IMR-90 (cell line): ENCODE data around the gene FMN1. TPM values are rescaled to one million over a fixed set of nuclear protein-coding genes. Genes with fewer than 3 reads are reported as not detected.

Source experiments
- ATAC-seq: fragments of 200-7000 bp; cut with Tn5 transposase; 2 replicates; pipeline ENCODE4 v1.9.1; 2020; ENCODE audit warnings: low read depth, mild to moderate bottlenecking, moderate library complexity
- BruUV-seq: library from RNA; stranded (reverse); fragments of 400-500 nt; replicated peaks from 2 replicates; lab custom pipeline; 2021; lab: Mats Ljungman, UMichigan
- CTCF ChIA-PET: fragments of 300-600 bp; formaldehyde crosslinking; extraction: SDS; loops from one replicate; lab custom pipeline; 2021; ENCODE audit warnings: antibody characterized with exemption; lab: Yijun Ruan, JAX
- POLR2A ChIA-PET: fragments of 300-600 bp; sonication (Branson Sonifier 250); formaldehyde crosslinking; loops from one replicate; lab custom pipeline; 2022; ENCODE audit warnings: antibody characterized with exemption; ENCODE audit not compliant: unreplicated experiment; lab: Charles Lee
- DNase-seq: peaks from one replicate; pipeline ENCODE4 v3.0.0; 2013
- H2AFZ ChIP-seq: replicated peaks from 2 replicates; pipeline ENCODE3; 2013; ENCODE audit warnings: low read length, mild to moderate bottlenecking; ENCODE audit not compliant: poor library complexity
- H2AK5ac ChIP-seq: 2 replicates; pipeline ENCODE4 v1.6.1; 2013; ENCODE audit warnings: low read depth, low read length, inconsistent platforms
- H2AK9ac ChIP-seq: replicated peaks from 2 replicates; pipeline ENCODE3; 2013; ENCODE audit warnings: mild to moderate bottlenecking, low read depth, low read length, moderate library complexity; ENCODE audit not compliant: poor library complexity
- H2BK120ac ChIP-seq: 2 replicates; pipeline ENCODE4 v1.6.1; 2013; ENCODE audit warnings: low read depth, low read length, inconsistent platforms
- H2BK15ac ChIP-seq: 3 replicates; pipeline ENCODE4 v1.6.1; 2013; ENCODE audit warnings: low read depth, low read length, inconsistent platforms
- H2BK20ac ChIP-seq: 2 replicates; pipeline ENCODE4 v1.6.1; 2013; ENCODE audit warnings: low read depth, mild to moderate bottlenecking, inconsistent platforms, low read length, moderate library complexity
- H2BK5ac ChIP-seq: 2 replicates; pipeline ENCODE4 v1.6.1; 2013; ENCODE audit warnings: mild to moderate bottlenecking, low read depth, low read length, inconsistent platforms; ENCODE audit not compliant: poor library complexity, severe bottlenecking
- H3K14ac ChIP-seq: replicated peaks from 2 replicates; pipeline ENCODE4 v1.6.1; 2013; ENCODE audit warnings: low read depth, low read length, inconsistent platforms
- H3K18ac ChIP-seq: 2 replicates; pipeline ENCODE4 v1.6.1; 2013; ENCODE audit warnings: low read depth, low read length, control low read depth
- H3K23ac ChIP-seq: 2 replicates; pipeline ENCODE4 v1.6.1; 2013; ENCODE audit warnings: low read depth, low read length, inconsistent platforms
- H3K27ac ChIP-seq: 2 replicates; pipeline ENCODE4 v1.5.1; 2013; ENCODE audit warnings: mild to moderate bottlenecking, control low read depth, low read length; ENCODE audit not compliant: insufficient read depth
- H3K27me3 ChIP-seq: 2 replicates; pipeline ENCODE4 v1.6.1; 2013; ENCODE audit warnings: low read length; ENCODE audit not compliant: control insufficient read depth, insufficient read depth
- H3K36me3 ChIP-seq: 2 replicates; pipeline ENCODE4 v1.6.1; 2013; ENCODE audit warnings: low read length, mixed read lengths; ENCODE audit not compliant: control insufficient read depth, insufficient read depth
- H3K4ac ChIP-seq: 2 replicates; pipeline ENCODE4 v1.6.1; 2013; ENCODE audit warnings: low read depth, low read length, inconsistent platforms
- H3K4me1 ChIP-seq: 2 replicates; pipeline ENCODE4 v1.6.1; 2013; ENCODE audit warnings: low read length, mixed read lengths; ENCODE audit not compliant: control insufficient read depth, insufficient read depth
- H3K4me2 ChIP-seq: 2 replicates; pipeline ENCODE4 v1.6.1; 2013; ENCODE audit warnings: low read depth, mild to moderate bottlenecking, control low read depth, low read length, moderate library complexity
- H3K4me3 ChIP-seq: 2 replicates; pipeline ENCODE4 v1.5.1; 2013; ENCODE audit warnings: low read depth, mild to moderate bottlenecking, control low read depth, low read length, moderate library complexity; ENCODE audit not compliant: insufficient read depth
- H3K56ac ChIP-seq: 2 replicates; pipeline ENCODE4 v1.6.1; 2013; ENCODE audit warnings: low read length, inconsistent platforms; ENCODE audit not compliant: insufficient read depth; ENCODE audit errors: extremely low read depth
- H3K79me1 ChIP-seq, 2 experiments: 2 replicates each; pipeline ENCODE4 v1.6.1; 2013; ENCODE audit warnings: low read length in 2 of 2, inconsistent platforms in 1 of 2, low read depth in 1 of 2
- H3K9ac ChIP-seq: 2 replicates; pipeline ENCODE4 v1.6.1; 2013; ENCODE audit warnings: low read depth, low read length, control low read depth
- H3K9me1 ChIP-seq: 2 replicates; pipeline ENCODE4 v1.6.1; 2013; ENCODE audit warnings: low read length, inconsistent platforms; ENCODE audit not compliant: insufficient read depth
- H3K9me3 ChIP-seq: 2 replicates; pipeline ENCODE4 v1.6.1; 2013; ENCODE audit warnings: low read length; ENCODE audit not compliant: control insufficient read depth, insufficient read depth
- H4K20me1 ChIP-seq: 2 replicates; pipeline ENCODE4 v1.6.1; 2013; ENCODE audit warnings: low read length, inconsistent platforms; ENCODE audit not compliant: insufficient read depth
- H4K5ac ChIP-seq: 2 replicates; pipeline ENCODE4 v1.6.1; 2013; ENCODE audit warnings: mild to moderate bottlenecking, low read depth, low read length, control low read depth
- H4K8ac ChIP-seq, 2 experiments: 2 replicates each; pipeline ENCODE4 v1.6.1; 2013; ENCODE audit warnings: low read depth in 2 of 2, low read length in 2 of 2, control low read depth in 1 of 2, inconsistent platforms in 1 of 2
- H4K91ac ChIP-seq: 2 replicates; pipeline ENCODE4 v1.6.1; 2013; ENCODE audit warnings: low read depth, low read length, inconsistent platforms; ENCODE audit not compliant: insufficient read depth
- BHLHE40 ChIP-seq: fragments of 150-350 bp; IDR thresholded peaks from 2 replicates; pipeline ENCODE4 v1.6.1; 2016; ENCODE audit warnings: mild to moderate bottlenecking, low read depth, low read length
- CEBPB ChIP-seq: IDR thresholded peaks from 2 replicates; pipeline ENCODE4 v1.6.1; 2012; ENCODE audit warnings: low read depth, low read length, improper control_type of control experiment
- CHD1 ChIP-seq: IDR thresholded peaks from 2 replicates; pipeline ENCODE4 v1.6.1; 2012; ENCODE audit warnings: low read depth, low read length, improper control_type of control experiment
- FOS ChIP-seq: fragments of 150-350 bp; IDR thresholded peaks from 2 replicates; pipeline ENCODE4 v1.6.1; 2016; ENCODE audit warnings: low read depth, low read length
- MAFK ChIP-seq: IDR thresholded peaks from 2 replicates; pipeline ENCODE4 v1.6.1; 2012; ENCODE audit warnings: low read depth, low read length, improper control_type of control experiment
- MAZ ChIP-seq: IDR thresholded peaks from 2 replicates; pipeline ENCODE4 v1.6.1; 2012; ENCODE audit warnings: low read depth, mild to moderate bottlenecking, low read length, improper control_type of control experiment, moderate library complexity, borderline replicate concordance
- MXI1 ChIP-seq: IDR thresholded peaks from 2 replicates; pipeline ENCODE4 v1.6.1; 2012; ENCODE audit warnings: low read depth, mild to moderate bottlenecking, low read length, moderate library complexity, borderline replicate concordance
- NFE2L2 ChIP-seq: fragments of 150-350 bp; IDR thresholded peaks from 2 replicates; pipeline ENCODE4 v1.6.1; 2016; ENCODE audit warnings: low read depth, mild to moderate bottlenecking, low read length
- POLR2A ChIP-seq: IDR thresholded peaks from 2 replicates; pipeline ENCODE4 v1.6.1; 2012; ENCODE audit warnings: mild to moderate bottlenecking, low read depth, low read length
- RAD21 ChIP-seq: IDR thresholded peaks from 2 replicates; pipeline ENCODE4 v1.6.1; 2012; ENCODE audit warnings: low read length, improper control_type of control experiment
- RCOR1 ChIP-seq: IDR thresholded peaks from 2 replicates; pipeline ENCODE4 v1.6.1; 2012; ENCODE audit warnings: mild to moderate bottlenecking, low read length, improper control_type of control experiment; ENCODE audit not compliant: insufficient replicate concordance
- RFX5 ChIP-seq: IDR thresholded peaks from 2 replicates; pipeline ENCODE4 v1.8.0; 2012; ENCODE audit warnings: low read depth, mild to moderate bottlenecking, low read length, moderate library complexity
- SMC3 ChIP-seq: fragments of 150-350 bp; IDR thresholded peaks from 2 replicates; pipeline ENCODE4 v1.6.1; 2016; ENCODE audit warnings: low read depth, mild to moderate bottlenecking, antibody characterized with exemption, low read length, moderate library complexity
- WGBS, 2 experiments: methylation state at CpG; one replicate each; pipeline versions ENCODE4 v1.1.5 to v1.1.7; 2013; ENCODE audit warnings: missing lambda C conversion rate in 2 of 2; ENCODE audit not compliant: insufficient read length in 1 of 2; ENCODE audit errors: extremely low coverage in 2 of 2; 5-methylcytosine and 5-hydroxymethylcytosine counted together
- dilution Hi-C: fragments of 300-500 bp; cut with HindIII; formaldehyde crosslinking; loops from one replicate; pipeline ENCODE4 v1.14.3; 2018; ENCODE audit warnings: low sequenced_read_pairs; ENCODE audit not compliant: unreplicated experiment
- in situ Hi-C: fragments of 300-500 bp; cut with MboI; formaldehyde crosslinking; loops from 3 replicates; pipeline ENCODE4 v1.14.3; 2019; ENCODE audit warnings: low sequenced_read_pairs, inconsistent platforms, mixed read lengths
- intact Hi-C: fragments of 100-400 bp; cut with micrococcal nuclease; formaldehyde crosslinking; loops from 2 replicates; pipeline ENCODE4 v1.10.0; 2022
- polyA plus RNA-seq, 3 experiments: library from polyadenylated mRNA; depleted of rRNA; stranded (reverse); fragments of >200 nt; gene quantifications; 2 replicates each; pipeline ENCODE4 v1.2.3, GENCODE V29; 2012; ENCODE audit warnings: low replicate concordance in 1 of 3
- total RNA-seq: library from RNA; depleted of rRNA; stranded (reverse); fragments of >200 nt; gene quantifications from 2 replicates; pipeline ENCODE4 v1.2.3, GENCODE V29; 2012
- TF ChIP-seq, protein P1 (sequence below): fragments of 150-350 bp; IDR thresholded peaks from 2 replicates; pipeline ENCODE4 v1.6.1; 2016; ENCODE audit warnings: low read depth, mild to moderate bottlenecking, low read length, moderate library complexity, borderline replicate concordance
- TF ChIP-seq, protein P2 (sequence below): conservative IDR thresholded peaks from 2 replicates; pipeline ENCODE4 v1.5.1; 2012; ENCODE audit warnings: mild to moderate bottlenecking, low read depth, low read length, improper control_type of control experiment
- TF ChIP-seq, protein P3 (sequence below): fragments of 150-350 bp; IDR thresholded peaks from 2 replicates; pipeline ENCODE4 v1.6.1; 2017; ENCODE audit warnings: mild to moderate bottlenecking, antibody characterized with exemption, low read length, low read depth

The FMN1 gene
- total and polyA plus RNA-seq, 2 of the 4 experiments (the other 2 are of a cell fraction) = 7.3 to 17.6 TPM

DNA sequence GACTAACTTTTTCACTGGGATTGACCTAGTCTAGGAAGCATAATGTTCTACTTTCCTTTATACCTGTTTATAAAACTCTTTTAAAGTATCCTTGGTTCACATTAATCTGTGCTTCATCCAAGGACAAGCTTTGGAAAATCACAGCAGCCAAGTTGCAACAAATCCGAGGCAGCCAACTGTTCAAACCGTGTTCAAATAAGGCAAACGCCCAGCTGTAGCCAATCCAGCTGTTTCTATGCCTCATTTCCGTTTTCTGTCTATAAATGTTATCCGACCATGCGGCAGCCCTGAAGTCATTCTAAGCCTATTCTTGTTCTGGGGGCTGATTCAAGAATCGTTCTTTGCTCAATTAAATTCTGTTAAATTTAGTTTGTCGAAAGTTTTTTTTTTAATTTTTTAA is 78.3 kb downstream of the FMN1 start:
- peak overlapping the region; percentile 99; the same call in 2 of the 3 replicates for H2BK15ac ChIP-seq
- intact Hi-C loops (no loop called here), in situ Hi-C loops (loop anchor here (10.0 kb wide), 1 partner anchor 271 kb away; no protein-coding TSS in a partner anchor), dilution Hi-C loops (no loop called here)
- H3K4me1 ChIP-seq = peaks cover 19% of the 10 kb centered on the region
- no peak overlapping the region for H2AFZ ChIP-seq
- no peak overlapping the region for H3K23ac ChIP-seq
- no peak for TF ChIP-seq RAD21
- TF ChIP-seq, protein P1, sequence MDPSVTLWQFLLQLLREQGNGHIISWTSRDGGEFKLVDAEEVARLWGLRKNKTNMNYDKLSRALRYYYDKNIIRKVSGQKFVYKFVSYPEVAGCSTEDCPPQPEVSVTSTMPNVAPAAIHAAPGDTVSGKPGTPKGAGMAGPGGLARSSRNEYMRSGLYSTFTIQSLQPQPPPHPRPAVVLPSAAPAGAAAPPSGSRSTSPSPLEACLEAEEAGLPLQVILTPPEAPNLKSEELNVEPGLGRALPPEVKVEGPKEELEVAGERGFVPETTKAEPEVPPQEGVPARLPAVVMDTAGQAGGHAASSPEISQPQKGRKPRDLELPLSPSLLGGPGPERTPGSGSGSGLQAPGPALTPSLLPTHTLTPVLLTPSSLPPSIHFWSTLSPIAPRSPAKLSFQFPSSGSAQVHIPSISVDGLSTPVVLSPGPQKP = no peak
- TF ChIP-seq RCOR1 = no peak
- TF ChIP-seq, protein P2, sequence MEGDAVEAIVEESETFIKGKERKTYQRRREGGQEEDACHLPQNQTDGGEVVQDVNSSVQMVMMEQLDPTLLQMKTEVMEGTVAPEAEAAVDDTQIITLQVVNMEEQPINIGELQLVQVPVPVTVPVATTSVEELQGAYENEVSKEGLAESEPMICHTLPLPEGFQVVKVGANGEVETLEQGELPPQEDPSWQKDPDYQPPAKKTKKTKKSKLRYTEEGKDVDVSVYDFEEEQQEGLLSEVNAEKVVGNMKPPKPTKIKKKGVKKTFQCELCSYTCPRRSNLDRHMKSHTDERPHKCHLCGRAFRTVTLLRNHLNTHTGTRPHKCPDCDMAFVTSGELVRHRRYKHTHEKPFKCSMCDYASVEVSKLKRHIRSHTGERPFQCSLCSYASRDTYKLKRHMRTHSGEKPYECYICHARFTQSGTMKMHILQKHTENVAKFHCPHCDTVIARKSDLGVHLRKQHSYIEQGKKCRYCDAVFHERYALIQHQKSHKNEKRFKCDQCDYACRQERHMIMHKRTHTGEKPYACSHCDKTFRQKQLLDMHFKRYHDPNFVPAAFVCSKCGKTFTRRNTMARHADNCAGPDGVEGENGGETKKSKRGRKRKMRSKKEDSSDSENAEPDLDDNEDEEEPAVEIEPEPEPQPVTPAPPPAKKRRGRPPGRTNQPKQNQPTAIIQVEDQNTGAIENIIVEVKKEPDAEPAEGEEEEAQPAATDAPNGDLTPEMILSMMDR = no peak
- no peak for TF ChIP-seq RFX5
- no peak for TF ChIP-seq MAZ
- TF ChIP-seq CHD1 = no peak
- no peak for TF ChIP-seq MAFK
- TF ChIP-seq POLR2A = no peak
- TF ChIP-seq MXI1 = no peak
- TF ChIP-seq FOS = no peak
- TF ChIP-seq CEBPB = no peak
- no peak for TF ChIP-seq SMC3
- no peak for TF ChIP-seq NFE2L2
- TF ChIP-seq, protein P3, sequence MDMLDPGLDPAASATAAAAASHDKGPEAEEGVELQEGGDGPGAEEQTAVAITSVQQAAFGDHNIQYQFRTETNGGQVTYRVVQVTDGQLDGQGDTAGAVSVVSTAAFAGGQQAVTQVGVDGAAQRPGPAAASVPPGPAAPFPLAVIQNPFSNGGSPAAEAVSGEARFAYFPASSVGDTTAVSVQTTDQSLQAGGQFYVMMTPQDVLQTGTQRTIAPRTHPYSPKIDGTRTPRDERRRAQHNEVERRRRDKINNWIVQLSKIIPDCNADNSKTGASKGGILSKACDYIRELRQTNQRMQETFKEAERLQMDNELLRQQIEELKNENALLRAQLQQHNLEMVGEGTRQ = no peak
- TF ChIP-seq BHLHE40 = no peak
- no TSS peak for BruUV-seq
- no peak for DNase-seq
- H2BK20ac ChIP-seq = peak overlapping the region; percentile 84
- 86% methylated on average over 3 of the region's 8 CpGs; no CpG with 5 or more reads in 1 of the 2 experiments for WGBS, 2 experiments
- no peaks in the 10 kb centered on the region for H4K20me1 ChIP-seq
- H2AK9ac ChIP-seq = no peak overlapping the region
- peak overlapping the region; percentile 55 for H3K4ac ChIP-seq
- peaks cover 10% of the 10 kb centered on the region for H3K9me1 ChIP-seq
- H3K4me3 ChIP-seq = no peak overlapping the region
- H2AK5ac ChIP-seq = peak overlapping the region; percentile 83; the same call in 1 of the 2 replicates
- no peaks in the 10 kb centered on the region; the same call in 1 of the 2 replicates for H3K36me3 ChIP-seq
- H2BK5ac ChIP-seq = peak overlapping the region; percentile 94
- H3K14ac ChIP-seq = peak overlapping the region; percentile 16; the same call in 1 of the 2 replicates
- POLR2A ChIA-PET = no interaction called here
- ATAC-seq = no peak
- H3K79me1 ChIP-seq = peaks cover 10 to 42% of the 10 kb centered on the region in 2 experiments
- H3K4me2 ChIP-seq = no peak overlapping the region
- H3K27ac ChIP-seq = no peak overlapping the region
- peak overlapping the region; percentile 65 for H4K91ac ChIP-seq
- no peaks in the 10 kb centered on the region for H3K9me3 ChIP-seq
- no peak overlapping the region for H4K5ac ChIP-seq
- no peaks in the 10 kb centered on the region for H3K27me3 ChIP-seq
- CTCF ChIA-PET = interaction anchor here (1.1 to 1.7 kb wide), 2 partner anchors 11 to 16 kb away, joined by 3 to 4 read pairs; no protein-coding TSS in a partner anchor
- H4K8ac ChIP-seq = 0 out of 4 replicates have a peak overlapping the region, but pooled peaks have one; percentile 58 to 94
- H3K56ac ChIP-seq = no peak overlapping the region
- H3K9ac ChIP-seq = no peak overlapping the region
- peak overlapping the region; percentile 98 for H2BK120ac ChIP-seq
- peak overlapping the region; percentile 4; the same call in 1 of the 2 replicates for H3K18ac ChIP-seq
